ENCODE measurements around the gene IRAK1.

Gene IRAK1

DNA sequence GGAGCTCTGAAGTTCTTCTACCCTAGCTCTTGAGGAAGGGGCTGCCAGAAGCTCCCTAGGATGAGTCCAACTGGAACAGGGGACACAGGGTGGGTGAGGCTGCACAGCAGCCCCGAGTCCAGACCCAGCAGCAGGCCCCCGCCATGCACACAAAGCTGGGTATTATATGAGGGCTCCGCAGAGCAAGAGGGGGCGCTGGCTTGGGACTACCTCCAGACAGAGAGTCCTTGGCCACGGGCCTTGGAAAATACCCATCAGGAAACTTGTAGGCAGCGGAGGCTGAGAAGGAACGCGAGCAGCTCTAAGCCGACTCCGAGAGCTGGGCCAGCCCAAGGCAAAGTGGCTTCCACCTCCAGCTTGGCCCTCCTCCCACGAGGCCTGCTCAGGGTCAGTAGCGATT is 56.2 kb downstream of the IRAK1 start:
- Histone ChIP-seq H3F3A (ENCODE audit: control insufficient read depth, insufficient read depth) (no peaks in the 10 kb centered on the region), H3K79me2 (ENCODE audit: control insufficient read depth, low read length) (peaks cover 60% of the 10 kb centered on the region), H3K27me3 (ENCODE audit: control insufficient read depth, low read length) (no peaks in the 10 kb centered on the region), H3K36me3 (ENCODE audit: control insufficient read depth, low read length) (peaks cover 95% of the 10 kb centered on the region), H3K4me3 (ENCODE audit: low read length) (no peak overlapping the region), H3K9me2 (replicated peaks; ENCODE audit: control insufficient read depth, low read length) (no peaks in the 10 kb centered on the region), H3K9me3 (ENCODE audit: control insufficient read depth, insufficient read depth, low read length) (no peaks in the 10 kb centered on the region), H3K4me1 (ENCODE audit: control insufficient read depth, low read length) (peaks cover 26% of the 10 kb centered on the region), H3K4me2 (ENCODE audit: low read length) (no peak overlapping the region), H4K20me1 (ENCODE audit: control insufficient read depth, insufficient read depth, low read depth, low read length) (peaks cover 7% of the 10 kb centered on the region), H3K27ac (ENCODE audit: low read depth, low read length) (no peak overlapping the region)
- no peak for TF ChIP-seq EZH2phosphoT487 (IDR thresholded peaks at IDR 0.05; ENCODE audit: borderline replicate concordance, low read length)
- TF ChIP-seq CTCF (IDR thresholded peaks at IDR 0.05; ENCODE audit: low read depth, low read length, poor library complexity, severe bottlenecking), result no peak

DNA sequence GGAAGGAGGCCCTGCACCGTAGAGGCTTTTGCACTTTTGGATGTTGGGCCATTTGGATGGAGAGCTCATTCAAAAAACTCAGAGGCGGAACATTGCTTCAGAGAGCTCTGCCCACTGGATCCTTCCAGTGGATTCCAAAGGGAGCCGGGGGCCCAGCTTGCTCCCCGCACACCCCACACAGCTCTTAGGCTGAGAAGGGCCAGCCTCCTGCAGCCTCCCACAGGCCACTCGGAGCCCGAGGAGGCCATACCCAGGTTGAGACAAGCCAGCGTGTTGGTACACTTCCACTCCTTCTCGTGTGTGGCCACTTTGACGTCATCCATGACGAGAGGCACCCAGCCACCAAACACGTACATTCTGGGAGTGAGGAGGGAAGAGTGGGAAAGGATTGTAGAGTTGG is 58.4 kb downstream of the IRAK1 start:
- TF ChIP-seq EZH2phosphoT487 (IDR thresholded peaks at IDR 0.05; ENCODE audit: borderline replicate concordance, low read length) (no peak), CTCF (IDR thresholded peaks at IDR 0.05; ENCODE audit: low read depth, low read length, poor library complexity, severe bottlenecking) (no peak)
- H4K20me1 ChIP-seq (ENCODE audit: control insufficient read depth, insufficient read depth, low read depth, low read length), result no peaks in the 10 kb centered on the region
- H3K27me3 ChIP-seq (ENCODE audit: control insufficient read depth, low read length), result no peaks in the 10 kb centered on the region
- peaks cover 96% of the 10 kb centered on the region for H3K36me3 ChIP-seq (ENCODE audit: control insufficient read depth, low read length)
- no peak overlapping the region for H3K27ac ChIP-seq (ENCODE audit: low read depth, low read length)
- no peak overlapping the region for H3K4me2 ChIP-seq (ENCODE audit: low read length)
- H3K9me2 ChIP-seq (replicated peaks; ENCODE audit: control insufficient read depth, low read length), result no peaks in the 10 kb centered on the region
- peaks cover 37% of the 10 kb centered on the region for H3K79me2 ChIP-seq (ENCODE audit: control insufficient read depth, low read length)
- no peaks in the 10 kb centered on the region for H3K9me3 ChIP-seq (ENCODE audit: control insufficient read depth, insufficient read depth, low read length)
- H3K4me3 ChIP-seq (ENCODE audit: low read length), result no peak overlapping the region
- no peaks in the 10 kb centered on the region for H3F3A ChIP-seq (ENCODE audit: control insufficient read depth, insufficient read depth)
- peaks cover 4% of the 10 kb centered on the region for H3K4me1 ChIP-seq (ENCODE audit: control insufficient read depth, low read length)

GRCh38 chrX:153960786-153961185 is 58.9 kb downstream of the IRAK1 start:
- no peak overlapping the region for H3K4me3 ChIP-seq (ENCODE audit: low read length)

More at GRCh38 chrX:153960786-153961185, 58.9 kb downstream of the IRAK1 start:
- peaks cover 96% of the 10 kb centered on the region for H3K36me3 ChIP-seq (ENCODE audit: control insufficient read depth, low read length)
- H3K27me3 ChIP-seq (ENCODE audit: control insufficient read depth, low read length), result no peaks in the 10 kb centered on the region
- H3K79me2 ChIP-seq (ENCODE audit: control insufficient read depth, low read length), result peaks cover 32% of the 10 kb centered on the region
- H3F3A ChIP-seq (ENCODE audit: control insufficient read depth, insufficient read depth), result no peaks in the 10 kb centered on the region
- H3K27ac ChIP-seq (ENCODE audit: low read depth, low read length), result no peak overlapping the region
- H3K9me2 ChIP-seq (replicated peaks; ENCODE audit: control insufficient read depth, low read length), result no peaks in the 10 kb centered on the region
- no peaks in the 10 kb centered on the region for H3K9me3 ChIP-seq (ENCODE audit: control insufficient read depth, insufficient read depth, low read length)
- no peaks in the 10 kb centered on the region; the same call in 1 of the 2 replicates for H3K4me1 ChIP-seq (ENCODE audit: control insufficient read depth, low read length)
- TF ChIP-seq EZH2phosphoT487 (IDR thresholded peaks at IDR 0.05; ENCODE audit: borderline replicate concordance, low read length), result no peak
- TF ChIP-seq CTCF (IDR thresholded peaks at IDR 0.05; ENCODE audit: low read depth, low read length, poor library complexity, severe bottlenecking), result no peak
- no peaks in the 10 kb centered on the region for H4K20me1 ChIP-seq (ENCODE audit: control insufficient read depth, insufficient read depth, low read depth, low read length)
- H3K4me2 ChIP-seq (ENCODE audit: low read length), result no peak overlapping the region

Measured in DOHH2 (cell line).